Measurements from ENCODE around the gene RALGPS2.
"Not testable (repeated sequence)": the region's sequence is repeated elsewhere in the genome, so short reads cannot be mapped to it uniquely, and the experiment has no call there.

Gene RALGPS2

DNA sequence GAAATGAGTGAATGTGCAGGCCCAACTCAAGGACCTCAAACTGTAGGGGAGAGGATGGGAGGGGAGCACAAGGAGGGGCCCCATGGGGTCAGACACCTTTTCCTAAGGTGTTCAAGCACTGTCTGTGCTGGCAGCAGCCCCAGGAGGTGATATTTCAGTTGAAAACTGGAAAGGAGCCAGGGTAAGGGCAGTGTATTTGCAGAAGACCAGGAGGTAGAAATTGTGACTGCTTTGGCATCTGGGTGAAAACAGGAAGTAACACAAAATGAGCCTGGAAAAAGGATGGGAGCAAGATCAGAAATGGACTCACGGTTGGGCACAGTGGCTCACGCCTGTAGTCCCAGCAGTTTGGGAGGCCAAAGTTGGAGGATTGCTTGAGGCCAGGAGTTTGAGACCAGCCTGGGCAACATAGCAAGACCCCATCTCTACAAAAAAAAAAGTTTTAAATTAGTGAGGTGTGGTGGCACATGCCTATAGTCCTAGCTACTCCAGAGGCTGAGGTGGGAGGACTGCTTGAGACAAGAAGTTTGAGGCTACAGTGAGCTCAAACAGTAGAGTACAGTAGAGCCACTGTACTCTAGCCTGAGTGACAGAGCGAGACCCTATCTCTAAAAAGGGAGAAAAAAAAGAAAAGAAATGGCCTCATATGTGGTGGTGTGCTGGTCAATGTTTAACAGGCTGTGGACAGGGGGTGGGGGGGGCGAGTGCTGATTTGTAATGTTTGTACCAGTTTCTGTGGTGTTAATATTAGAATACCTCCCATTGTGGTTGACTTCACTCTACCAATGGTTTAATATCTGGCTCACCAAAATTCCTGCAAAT, 222.0 kb downstream of the RALGPS2 start:
- DNase-seq, result no peak

DNA sequence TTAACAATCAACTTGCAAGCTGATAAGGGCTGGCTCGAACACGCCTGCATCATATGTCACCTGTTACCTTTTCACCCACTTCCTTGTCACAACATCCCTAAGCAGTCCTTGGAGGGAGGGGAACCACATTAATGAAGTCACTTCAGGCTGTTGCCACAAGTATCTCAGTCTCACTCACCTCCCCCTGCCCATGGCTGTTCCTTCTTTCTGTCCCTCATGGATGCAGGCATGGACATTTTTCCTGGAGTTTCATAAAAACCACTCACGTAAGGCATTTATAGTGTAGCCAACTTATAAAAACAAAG, 222.6 kb downstream of the RALGPS2 start:
- DNase-seq, result no peak

DNA sequence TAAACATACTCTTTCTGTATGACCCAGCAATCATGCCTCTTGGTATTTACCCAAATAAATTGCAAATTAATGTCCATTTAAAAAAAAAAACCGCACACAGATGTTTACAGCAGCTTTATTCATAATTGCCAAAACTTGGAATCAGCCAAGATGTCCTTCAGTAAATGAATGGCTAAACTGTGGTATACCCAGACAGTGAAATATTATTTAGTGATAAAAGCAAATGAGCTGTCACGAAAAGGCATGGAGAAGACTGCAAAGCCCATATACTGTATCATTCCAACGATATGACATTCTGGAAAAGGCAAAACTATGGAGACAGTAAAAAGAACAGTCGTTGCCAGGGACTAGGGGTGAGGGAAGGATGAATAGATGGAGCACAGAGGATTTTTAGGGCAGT, 223.6 kb downstream of the RALGPS2 start:
- DNase-seq, result no peak

DNA sequence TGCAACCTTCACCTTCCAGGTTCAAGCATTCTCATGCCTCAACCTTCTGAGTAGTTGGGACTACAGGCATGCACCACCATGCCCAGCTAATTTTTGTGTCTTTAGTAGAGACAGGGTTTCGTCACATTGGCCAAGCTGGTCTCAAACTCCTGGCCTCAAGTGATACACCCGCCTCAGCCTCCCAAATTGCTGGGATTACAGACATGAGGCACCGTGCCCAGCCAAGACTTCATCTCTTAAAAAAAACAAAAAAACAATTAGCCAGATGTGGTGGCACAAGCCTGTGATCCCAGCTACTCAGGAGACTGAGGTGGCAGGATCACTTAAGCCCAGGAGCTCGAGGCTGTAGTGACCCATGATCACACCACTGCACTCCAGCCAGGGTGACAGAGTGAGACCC, 224.8 kb downstream of the RALGPS2 start:
- DNase-seq, result not testable (repeated sequence)

DNA sequence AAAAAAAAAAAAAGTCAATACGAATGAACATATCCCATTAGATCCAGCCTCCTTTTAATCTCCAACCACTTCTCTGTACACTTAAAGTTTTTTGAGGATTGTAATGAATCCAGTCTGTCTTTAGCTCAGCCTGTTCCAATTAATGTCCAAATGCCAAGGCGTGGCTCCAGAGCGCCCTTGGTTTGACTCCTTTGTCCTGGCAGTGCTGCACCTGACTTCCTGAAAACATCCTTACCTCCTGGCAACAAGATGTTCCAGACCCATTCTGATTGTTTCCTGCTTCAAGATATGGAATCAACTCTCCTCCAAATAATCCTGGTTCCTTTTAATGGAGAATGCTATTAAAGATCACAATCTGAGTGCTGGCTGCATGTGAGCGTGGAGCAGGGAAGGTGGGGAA, 226.6 kb downstream of the RALGPS2 start:
- DNase-seq, result no peak

DNA sequence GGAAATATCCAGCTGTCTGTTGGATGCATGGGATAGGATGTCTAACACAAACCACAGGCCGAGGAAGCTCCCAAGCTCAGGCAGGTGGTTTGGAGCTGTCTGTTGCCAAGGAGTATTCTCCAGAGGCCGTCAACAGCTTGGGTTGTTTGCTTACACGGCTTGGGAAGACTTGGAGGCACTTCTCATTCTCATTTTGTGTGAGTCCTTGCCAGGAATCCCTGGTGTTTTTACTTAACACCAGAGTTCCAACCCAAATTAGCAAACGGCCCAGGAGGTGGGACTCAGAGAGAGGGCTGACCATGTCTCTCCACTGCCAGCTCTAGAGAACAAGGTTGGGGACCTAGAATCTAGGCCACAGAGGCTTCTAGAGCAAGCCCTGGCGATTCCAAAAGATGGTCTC, 228.0 kb downstream of the RALGPS2 start:
- no peak for DNase-seq

DNA sequence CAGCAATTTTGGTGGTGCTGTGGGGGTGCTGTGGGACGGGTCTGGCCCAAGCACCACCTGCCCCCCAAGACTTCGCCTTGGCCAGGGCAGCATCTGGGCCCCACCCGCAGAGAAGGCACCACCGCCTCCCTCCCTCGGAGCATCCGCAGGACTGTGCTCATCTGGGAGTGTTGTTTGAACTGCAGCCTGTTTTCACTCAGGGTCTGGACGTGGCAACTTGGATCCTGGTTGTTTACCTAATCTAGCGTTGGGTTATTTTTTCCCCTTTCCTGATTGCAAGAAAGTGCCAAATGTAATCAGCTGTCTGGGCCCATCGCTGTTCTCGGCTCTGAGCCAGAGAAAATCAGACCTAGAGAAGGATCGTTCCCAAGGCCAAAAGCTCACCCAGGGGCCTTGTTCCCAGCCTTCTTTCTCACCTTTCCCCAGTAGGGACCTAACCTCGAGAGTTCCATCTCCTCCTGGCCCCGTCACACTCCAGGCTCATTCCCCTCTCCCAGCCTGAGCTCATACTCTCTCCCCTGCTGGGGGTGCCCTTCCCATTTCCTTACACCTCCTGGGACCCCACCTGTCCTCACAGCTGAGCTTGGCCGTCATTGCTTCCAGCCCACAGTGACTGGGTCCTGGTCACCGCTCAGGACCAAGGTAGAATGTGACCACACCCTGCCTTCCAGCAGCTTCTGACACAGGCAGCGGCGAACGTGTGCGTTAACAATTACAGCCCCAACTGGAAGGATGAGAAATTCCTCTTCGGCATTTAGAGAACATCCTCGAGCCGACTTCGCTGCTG, 228.7 kb downstream of the RALGPS2 start:
- DNase-seq, result no peak

DNA sequence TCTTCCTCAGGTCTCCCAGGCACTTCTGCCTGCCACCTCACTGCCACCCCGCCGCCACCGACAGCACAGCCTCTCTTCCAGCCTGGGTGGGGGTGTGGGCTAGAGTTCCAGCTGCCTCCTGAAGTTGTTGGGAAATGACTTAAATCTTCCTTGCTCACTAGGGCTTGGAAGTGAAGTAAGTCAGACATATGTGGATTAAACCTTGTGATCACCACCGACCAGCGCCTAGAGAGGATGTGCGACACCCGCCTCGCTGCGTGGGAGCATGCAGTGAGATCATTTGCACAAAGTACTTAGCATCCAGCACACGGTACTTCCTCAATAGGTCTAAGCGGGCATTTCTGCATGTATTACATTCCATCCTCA, 229.3 kb downstream of the RALGPS2 start:
- DNase-seq, result no peak

DNA sequence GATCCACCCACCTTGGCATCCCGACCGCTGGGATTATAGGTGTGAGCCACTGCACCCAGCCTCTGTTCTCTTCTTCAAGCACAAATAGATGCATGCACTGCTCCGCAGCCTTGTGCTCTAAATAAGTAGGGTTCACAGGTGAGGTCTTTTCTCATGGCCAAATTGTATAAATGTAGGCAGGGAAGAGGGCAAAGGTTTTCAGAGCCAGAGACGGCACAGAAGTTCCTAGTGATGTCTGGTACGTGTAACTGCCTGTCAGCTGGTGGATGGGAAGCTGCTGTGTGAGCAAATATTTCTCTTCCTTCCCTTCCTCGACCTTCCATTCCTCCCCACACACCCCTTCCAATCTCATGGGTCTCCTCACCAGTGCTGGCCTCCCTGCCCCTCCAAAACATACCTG, 229.9 kb downstream of the RALGPS2 start:
- DNase-seq, result no peak

DNA sequence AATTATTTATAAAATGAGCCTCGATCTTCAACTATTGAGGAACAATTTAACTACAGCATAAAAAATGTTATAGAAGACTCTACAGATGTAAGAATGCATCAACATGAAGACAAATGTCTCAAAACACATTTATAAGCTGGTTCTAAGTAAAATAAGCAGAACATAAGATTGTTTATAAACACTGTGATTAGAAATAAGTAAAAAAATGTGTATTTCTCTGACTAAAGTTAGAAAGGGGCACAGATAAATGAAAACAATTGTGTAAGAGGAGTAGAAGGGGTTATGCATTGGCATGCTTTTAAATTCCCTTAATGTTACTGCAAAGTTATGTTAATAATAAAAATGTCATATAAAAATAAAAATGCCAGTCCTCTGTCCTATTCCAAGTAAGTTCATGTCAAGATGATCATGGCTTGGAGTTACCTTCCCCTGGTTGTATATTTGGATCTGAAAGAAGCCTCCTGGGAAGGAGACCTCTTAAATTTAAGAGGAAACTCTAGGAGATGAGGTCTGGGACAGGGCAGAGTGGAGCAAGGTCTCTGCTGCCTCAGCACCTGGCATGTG, 230.4 kb downstream of the RALGPS2 start:
- DNase-seq, result no peak

DNA sequence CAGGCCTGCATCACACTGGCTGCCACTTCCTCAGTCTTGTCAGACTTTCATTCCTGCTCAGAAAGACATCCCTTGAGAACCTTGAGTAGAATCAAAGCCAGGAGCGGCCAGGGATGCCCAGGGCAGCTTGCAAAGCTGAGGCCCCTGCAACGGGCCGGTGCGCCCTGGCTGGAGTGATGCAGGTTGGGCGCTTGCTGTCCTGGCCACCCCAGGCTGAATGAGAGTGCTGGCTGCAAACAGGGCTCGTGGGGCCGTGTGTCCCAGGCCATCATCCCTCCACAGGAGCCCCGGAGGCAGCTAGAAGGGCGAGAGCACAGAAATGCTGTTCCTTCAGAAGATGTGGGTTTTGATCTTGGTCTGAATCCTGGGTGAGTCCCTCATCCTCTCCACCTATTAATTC, 233.4 kb downstream of the RALGPS2 start:
- DNase-seq, result no peak

DNA sequence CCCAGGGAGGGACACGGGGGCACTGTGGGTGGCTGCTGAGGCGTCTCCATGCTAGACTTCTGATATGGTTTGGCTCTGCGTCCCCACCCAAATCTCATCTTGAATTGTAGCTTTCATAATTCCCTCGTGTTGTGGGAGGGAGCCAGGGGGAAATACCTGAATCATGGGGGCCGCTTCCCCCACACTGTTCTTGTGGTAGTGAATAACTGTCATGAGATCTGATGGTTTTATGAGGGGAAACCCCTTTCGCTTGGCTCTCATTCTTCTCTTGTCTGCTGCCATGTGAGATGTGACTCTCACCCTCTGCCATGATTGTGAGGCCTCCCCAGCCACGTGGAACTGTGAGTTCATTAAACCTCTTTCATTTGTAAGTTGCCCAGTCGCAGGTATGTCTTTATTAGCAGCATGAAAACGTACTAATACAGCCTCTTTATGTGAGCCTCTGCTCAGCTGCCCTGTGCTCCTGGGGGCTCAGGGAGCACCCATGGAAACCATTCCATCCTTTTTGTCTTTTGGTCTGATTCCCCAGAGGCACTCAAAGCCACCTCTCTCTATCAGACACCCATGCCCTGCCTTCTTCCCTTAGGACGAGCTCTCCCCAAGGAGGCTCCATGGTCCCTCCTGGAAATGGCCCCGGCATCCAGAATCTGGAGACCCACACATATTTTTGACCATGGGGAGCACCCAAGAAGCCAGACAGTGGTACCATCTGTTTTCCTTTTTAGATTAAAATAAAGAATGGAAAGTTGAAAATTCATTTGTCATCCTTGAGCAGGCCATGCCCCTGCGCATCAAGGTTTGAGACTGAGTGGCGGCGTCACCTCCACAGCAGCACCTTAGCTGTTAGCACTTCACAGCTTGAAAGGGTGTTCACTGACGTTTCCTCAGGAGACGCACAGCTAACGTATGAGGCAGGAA, 234.8 kb downstream of the RALGPS2 start:
- no peak for DNase-seq

DNA sequence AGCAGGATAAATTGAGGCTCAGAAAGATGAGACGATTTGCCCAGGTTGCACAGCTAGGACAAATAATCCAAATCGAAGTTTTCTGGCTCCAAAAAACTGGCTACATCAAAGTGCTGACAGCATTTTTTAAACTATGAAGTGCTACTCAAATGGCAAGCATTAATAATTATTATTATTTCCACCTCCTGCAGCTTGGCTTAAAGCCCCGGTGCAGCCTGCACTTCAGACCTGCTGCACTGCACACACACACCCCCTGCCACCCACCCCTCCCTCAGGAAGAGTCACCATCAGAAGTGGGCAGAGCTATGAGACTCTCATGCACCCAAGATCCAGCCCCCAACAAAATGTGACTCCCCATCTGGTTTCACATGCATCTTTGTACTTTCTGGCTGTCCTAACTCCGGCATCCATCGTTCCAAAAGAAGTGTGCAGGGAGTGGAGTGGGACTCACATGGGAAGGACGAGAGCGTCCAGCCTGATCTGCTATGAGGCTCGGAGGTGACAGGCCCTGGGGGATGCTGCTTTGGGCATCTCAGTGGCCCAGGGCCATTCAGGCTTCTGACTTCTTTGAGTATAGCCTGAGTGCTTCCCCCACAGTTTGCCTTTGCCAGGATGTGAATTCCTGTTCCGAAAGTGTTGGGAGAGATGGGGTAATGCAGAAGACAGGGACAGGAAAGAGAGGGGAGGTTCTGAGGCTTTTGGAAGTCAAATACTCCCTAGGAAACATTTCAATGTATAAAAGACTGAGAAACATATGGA, 235.6 kb downstream of the RALGPS2 start:
- DNase-seq, result no peak

DNA sequence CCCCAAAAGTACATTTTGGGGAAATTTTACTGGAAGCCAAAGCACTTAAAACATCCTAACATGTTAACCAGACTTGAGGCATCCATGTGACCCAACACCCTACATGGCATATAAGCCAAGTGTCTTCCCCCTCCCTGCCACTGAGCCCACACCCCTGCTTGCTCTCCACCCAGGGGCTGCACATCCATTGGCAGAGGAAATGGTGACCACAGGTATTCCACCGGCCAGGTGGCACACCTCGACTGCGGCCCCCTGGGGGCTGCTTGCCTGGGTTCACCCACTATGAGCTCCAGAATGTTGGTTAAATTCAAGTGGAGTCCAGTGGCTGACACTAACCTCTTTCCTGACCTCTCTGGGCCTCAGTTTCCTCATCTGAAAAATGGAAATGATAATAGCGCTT, 236.3 kb downstream of the RALGPS2 start:
- no peak for DNase-seq

DNA sequence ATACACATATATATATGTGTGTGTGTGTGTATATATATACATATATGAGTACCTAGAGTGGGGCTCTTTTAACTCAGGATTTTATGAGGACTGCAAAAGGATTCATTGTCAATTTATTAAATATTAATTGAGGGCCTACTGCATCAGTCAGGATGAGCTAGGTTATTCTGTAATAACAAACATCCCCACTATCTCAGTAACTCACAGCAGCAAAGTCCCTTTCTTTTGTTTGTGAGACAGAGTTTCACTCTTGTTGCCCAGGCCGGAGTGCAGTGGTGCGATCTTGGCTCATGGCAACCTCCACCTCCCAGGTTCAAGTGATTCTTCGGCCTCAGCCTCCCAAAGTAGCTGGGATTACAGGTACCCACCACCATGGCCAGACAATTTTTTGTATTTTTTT, 236.8 kb downstream of the RALGPS2 start:
- DNase-seq, result no peak

DNA sequence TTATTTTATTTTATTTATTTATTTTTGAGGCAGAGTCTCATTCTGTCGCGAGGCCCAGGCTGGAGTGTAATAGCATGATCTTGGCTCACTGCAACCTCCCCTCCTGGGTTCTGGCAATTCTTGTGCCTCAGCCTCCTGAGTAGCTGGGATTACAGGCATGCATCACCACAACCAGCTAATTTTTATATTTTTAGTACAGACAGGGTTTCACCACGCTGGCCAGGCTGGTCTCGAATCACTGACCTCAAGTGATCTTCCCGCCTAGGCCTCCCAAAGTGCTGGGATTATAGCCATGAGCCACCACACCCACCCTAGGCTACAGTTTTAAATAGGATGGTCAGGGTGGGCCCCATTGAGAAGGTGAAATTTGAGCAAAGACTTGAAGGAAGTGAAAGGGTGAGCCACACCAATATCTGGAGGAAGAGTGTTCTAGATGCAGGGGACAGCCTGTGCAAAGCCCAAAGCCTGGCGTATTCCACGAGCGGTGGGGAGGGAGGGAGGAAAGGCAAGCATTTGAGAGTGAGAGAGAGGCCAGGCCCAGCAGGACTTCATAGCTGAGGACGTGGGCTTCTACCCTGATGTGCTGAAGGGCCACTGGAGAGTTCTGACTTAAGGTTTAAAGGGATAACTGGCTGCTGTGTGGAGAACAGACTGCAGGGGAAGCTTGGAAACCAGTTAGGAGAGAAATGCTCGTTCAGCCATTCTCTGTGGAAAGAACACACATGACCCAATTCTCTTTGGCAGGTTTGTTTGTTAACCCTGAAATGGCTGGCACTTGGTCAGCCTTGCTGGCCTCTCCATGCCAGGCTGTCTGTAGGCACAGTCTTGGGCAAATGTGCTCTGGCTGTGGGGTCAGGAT, 238.0 kb downstream of the RALGPS2 start:
- no peak for DNase-seq

DNA sequence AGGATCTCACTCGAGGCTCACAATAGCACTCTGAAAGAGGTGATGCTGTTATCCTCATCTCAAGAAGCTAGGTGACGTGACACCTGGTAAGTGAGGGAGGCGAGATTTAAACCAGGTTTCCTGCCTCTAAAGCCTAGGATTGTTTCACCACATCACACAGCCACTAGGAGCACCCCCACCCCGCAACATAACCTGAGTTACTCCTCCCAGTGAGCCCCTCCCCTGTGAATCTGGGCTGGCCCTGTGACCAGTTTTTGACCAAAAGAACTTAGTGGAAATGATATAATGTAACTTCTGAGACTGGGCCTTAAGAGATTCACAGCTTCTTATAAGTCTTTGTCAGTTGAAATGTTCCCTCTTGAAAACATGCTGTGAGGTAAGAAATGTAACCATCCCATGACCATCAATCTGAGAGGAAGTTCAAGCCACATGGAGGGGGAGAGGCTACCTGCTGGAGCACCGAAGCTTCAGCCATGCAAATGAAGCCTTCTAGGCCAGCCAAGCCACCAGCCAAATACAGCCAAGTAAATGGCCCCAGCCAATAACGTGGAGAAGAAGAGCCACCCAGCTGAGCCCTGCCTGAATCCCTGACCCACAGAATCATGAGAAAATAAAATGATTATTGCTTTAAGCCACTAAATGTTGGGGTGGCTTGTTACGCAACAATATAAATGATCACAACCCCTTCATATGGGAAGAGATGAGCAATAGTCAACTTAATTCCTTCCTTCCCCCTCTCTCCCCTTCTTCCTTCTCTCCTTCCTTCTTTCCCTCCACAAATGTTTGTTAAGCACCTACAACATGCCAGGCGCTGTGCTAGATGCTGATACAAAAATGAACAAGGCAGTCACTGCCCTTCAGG, 239.7 kb downstream of the RALGPS2 start:
- no peak for DNase-seq

DNA sequence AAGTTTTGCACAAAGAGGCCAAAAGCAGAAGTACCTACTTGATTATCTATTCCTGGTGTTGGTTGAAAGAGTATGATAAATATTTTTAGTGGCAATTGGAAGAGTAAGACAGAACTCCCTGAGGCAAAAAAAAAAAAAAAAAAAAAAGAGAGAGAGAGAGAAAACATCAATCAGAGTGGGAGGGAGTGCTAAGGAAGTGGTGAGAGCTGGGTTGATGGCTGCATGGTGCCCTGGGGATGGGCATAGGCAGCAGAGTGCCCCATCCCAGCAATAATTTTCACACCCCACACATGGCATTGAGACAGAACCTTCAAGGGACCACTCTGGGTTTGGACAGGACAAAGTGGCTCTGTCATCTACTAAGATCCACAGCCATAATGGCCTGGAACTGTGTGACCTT, 241.3 kb downstream of the RALGPS2 start:
- DNase-seq, result no peak

DNA sequence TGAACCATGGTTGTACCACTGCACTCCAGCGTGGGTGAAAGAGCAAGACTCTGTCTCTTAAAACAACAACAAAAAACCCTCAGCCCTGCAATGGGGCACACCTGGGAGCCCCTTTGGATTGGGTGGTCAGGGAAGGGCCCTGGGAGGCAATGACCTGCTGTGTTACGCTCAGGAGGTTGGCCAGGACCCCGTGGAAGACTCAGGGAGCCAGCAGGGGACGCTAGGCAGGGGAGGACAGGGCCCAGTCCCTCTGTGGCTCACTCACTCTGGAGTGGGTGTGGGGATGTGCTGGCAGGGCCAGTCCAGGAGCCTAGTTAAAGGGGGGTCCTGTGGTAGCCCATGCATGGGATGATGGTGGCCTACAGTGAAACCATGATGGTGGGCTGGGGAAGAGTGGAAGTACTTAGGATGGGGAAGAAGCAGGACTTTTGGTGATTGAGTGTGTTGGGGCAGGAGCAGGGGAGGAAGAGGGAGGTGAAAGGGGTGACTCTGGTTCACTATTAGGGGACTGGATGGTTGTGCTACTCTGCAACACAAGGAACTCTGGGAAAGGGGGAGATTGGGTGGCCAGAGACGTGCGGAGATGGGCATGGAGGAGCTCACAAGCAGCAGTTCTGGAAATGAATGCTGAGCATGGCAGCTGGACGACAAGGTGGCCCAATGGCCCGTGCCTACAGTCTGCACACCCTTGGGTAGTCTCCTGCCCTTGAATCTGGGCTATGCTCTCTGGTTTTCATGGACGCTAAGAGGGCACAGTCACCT, 244.4 kb downstream of the RALGPS2 start:
- no peak for DNase-seq

DNA sequence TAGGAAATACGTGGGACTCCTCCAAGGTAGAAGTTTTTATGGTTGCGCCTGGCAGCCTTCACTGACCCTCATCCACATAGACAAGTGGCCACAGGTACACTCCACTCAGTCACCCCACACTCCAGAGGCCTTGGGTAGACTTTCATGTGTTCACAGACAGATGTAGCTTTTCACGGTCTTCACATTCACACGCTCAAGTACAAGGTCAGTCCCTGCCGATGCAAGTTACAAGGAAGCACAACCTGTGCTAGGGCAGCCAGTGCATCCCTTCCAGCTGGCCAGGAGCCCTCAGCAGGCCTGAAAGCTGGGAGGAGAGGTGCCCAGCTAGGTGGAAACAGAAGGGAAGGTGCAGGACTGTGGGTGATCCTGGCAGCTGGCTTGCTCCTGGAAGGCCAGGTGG, 245.1 kb downstream of the RALGPS2 start:
- no peak for DNase-seq
